HG03460 (cell line): Measurements from ENCODE around the gene CDH18.

Experiments
- ATAC-seq: cut with Tn5 transposase; IDR thresholded peaks from one replicate; pipeline ENCODE4 v1.9.1; 2021; ENCODE audit not compliant: unreplicated experiment

The CDH18 gene

DNA sequence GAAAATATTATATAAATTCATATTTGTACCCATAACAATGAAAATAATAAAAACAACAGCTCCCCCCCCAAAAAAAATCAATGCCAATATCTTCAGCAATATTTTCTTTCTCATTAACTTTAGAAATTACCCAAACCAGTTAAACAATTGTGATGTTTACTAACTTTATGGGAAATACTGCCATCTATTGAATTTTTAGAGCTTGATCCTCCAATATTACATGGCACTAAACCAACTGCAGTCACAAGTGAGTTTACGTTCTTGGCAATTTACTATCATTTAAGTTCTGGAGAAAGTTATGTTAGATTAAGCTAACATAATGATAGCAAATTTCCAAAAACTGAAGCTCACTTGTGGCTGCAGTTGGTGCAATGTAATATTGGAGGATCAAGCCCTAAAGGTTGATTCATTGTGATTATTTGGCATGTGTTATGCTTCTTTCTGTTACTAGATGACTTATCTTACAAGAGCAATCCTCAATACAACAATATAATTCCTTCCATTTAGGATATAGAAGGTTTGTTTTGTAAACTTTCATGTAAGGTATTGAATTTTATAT is 379.5 kb downstream of the CDH18 start:
- no peak for ATAC-seq

GRCh38 chr5:19605846-19606407 is 382.1 kb downstream of the CDH18 start:
- ATAC-seq: no peak

DNA sequence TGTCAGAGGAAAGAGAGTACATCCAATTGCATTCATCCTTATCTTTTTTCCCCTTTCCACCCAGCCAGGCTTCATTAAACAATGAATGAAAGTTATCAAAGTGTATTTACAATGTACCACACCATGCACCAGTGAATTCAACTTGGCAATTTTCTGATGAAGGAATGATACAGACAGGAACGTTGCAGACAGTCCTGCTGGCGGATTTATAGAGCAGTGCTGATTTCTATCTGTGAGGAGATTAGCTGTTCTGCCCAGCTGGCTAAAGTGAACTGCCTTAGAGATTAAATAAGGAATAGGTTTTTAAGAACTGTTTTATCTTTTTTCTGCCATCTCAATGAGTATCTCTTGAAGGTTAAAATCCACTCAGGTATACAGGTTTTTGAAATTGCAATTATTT is 403.9 kb downstream of the CDH18 start:
- ATAC-seq: no peak

DNA sequence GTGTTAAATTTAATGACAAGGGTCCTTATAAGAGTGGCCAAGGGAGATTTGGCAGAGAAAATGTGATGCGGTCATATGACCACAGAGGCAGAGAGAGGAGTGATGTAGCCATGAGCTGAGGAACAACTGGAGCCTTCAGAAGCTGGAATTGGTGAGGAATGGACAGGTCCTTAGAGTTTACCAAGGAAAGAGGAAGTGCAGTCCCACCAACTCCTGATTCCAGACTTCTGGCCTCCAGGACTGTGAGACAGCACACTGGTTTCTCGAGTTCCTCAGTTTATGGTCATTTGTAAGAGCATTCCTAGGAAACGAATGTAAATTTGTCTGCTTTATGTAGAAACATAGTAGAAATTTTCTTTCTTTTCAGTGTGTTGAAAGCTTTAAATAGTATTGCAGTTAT is 410.1 kb downstream of the CDH18 start:
- no peak for ATAC-seq

DNA sequence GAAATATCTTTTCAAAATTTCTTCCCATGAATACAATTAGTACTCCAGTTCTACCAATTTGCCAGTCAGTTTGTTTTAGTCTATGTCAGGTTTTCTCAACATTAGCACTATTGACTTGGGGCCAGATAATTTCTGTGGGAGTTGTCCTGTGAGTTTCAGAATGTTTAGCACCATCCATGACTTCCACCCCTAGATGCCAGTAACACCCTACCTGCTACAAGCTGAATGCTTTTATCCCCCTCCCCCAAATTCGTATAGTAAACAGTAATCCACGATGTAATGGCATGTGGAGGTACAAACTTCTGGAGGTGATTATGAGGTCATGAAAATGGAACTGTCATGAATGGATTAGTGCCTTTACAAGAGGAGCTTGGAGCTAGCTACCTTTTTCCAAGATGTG is 420.0 kb downstream of the CDH18 start:
- no peak for ATAC-seq

DNA sequence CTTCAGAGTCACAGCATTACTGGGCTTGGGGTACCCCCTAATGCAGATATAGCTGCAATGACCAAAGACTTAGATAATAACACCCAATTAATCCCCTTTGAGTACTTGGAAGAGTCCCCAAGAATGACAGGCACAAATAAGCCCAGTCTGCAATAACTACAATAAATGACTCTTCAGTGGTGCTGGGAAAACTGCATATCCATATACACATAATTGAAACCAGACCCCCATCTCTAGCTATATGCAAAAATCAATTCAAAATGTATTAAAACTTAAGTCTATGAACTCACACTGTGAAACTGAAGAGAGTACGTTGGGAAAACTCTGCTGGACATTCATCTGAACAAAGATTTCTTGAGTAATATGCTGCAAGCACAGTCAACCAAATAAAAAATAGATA is 422.5 kb downstream of the CDH18 start:
- no peak for ATAC-seq

GRCh38 chr5:19564036-19564435 is 424.0 kb downstream of the CDH18 start:
- no peak for ATAC-seq

- no peak for ATAC-seq
Observed at GRCh38 chr5:19555876-19556275, 432.1 kb downstream of the CDH18 start.

DNA sequence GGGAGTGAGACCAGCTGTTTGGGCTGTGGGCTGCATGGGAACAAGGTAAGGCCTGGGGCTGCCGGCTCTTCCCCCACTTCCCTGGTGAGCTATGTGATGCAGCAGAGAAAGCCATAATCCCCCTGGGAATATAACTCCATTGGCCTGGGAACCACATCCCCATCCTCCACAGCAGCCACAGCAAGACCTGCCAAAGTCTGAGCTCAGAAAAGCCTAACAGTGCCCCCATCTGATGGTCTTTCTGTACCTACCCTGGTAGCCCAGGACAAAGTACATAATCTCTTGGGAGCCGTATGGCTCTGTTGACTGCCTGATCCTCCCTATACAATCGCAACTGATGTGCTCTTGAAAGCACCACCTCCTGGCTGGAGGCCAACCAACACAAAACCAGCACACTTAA is 432.6 kb downstream of the CDH18 start:
- no peak for ATAC-seq

DNA sequence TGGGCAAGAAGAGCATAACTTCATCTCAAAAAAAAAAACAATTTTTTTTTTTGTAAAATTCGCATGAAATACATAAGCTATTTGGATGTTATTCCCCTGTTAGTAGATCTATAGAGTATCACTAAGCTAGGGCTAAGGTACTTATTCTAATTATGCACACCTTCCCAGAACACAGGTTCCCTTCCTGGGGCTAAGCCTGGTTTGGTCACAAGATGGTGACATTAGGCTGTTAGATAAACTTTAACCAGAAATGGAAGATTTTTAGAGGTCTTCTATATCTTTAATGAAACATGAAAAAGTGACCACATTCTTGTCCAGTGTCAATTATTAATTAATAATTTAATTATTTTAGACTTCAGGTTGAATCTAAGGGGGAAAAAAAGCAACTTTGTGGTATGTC is 433.5 kb downstream of the CDH18 start:
- ATAC-seq: no peak

DNA sequence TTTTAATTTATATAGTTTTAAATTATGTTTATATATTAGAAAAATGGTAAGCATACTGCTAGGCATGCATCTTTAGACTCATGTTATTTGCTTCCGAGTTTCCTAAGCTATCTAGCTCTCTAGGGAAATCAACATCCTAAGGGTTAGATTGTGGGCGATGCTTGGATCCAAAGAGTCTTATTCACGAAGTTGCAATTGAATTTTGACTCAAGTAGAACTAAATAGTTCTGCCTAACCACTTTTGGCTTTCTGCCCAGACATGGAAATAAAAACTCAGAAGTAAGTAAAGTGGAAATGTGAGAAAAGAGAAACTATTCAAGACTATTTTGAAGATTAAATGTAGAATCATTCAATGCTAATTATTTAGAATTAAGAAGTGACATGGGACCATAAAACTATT is 440.4 kb downstream of the CDH18 start:
- no peak for ATAC-seq

DNA sequence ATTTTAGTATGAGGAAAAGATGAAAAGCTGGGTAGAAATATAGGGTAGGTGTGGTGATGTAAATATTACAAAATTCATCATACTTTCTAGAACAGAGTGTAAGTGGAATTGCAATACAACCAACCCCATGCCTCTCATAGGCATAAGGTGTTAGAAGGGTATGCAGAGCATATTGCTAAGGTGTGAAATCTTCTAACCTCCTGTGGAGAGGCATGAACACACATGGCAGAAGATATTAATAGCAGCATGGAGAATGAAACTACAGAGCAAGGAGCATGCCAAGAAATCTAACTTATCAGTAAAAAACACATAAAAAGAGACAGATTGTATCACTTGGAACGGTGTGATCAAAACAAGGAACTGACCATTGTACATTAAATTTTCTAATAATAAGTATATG is 441.5 kb downstream of the CDH18 start:
- no peak for ATAC-seq

DNA sequence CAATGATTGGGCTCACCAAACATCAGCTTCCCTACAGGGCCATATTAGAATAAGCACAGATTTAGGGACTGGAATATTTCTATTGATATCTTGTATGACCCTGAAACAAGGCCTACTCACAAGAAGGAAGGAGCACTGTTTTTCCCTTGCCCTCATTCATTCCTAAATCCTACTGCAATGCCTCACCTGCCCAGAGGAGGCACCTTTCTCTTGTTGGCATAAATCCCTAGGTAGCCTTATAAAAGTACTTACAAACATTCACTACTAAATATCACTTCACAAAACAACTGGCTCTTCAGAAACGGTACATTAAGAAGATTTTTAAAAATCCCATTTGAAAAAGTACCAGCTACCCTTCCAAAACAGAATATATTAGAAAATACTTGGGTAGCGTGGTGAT is 449.4 kb downstream of the CDH18 start:
- no peak for ATAC-seq

DNA sequence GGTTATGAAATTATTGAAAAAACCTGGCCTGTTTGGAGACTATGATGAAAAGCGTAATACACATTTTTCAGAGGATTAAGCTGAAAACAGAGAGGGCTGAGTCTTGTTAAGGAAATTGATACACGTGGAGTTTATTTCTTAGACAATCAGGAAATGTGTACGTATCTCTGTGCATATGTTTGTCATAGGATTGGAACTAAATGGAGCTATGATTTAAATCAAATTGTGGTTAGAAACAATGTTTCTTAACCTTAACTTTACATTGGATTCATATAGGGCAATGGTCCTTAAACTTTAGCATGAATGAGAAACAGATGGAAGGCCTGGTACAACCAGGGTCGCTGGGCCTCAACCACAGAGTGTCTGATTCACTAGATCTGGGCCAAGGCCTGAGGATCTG is 451.6 kb downstream of the CDH18 start:
- ATAC-seq: no peak

DNA sequence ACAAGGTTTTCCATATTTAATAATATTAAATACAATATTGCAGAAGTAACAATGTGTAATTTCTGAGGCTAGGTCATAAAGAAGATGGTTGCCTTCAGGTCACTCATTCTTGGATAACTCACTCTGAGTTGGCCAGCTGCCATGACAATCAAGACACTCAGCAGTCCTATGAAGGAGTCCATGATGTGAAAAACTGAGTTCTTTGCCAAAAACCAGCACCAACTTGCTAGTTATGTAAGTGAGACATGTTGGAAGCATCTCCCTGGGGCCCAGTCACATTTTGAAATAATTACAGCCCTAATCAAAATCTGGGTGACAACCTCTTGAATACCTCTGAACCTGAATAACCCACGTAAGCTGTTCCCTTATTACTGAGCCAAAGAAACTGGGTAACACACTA is 453.2 kb downstream of the CDH18 start:
- no peak for ATAC-seq

- no peak for ATAC-seq
Observed at GRCh38 chr5:19532936-19533335, 455.1 kb downstream of the CDH18 start.

- ATAC-seq: no peak
Observed at GRCh38 chr5:19531374-19531952, 456.5 kb downstream of the CDH18 start.

DNA sequence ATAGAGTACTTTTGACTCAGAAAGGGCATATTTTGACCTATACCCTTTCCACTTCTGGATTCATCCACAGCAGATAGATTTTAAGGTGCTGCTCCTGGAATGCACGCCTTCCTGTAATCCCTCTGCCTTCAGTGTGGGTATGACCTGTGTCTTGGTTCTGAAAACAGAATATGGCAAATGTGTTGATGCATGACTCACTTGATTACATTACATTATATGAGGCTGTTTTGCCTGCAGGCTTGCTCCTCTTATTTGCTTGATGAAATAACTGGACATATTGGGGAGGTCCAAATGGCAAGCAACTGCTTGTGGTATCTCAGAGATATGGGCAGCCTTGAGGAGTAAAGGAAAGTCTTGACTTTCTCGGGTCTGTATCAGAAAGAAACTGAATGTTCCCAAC is 468.6 kb downstream of the CDH18 start:
- no peak for ATAC-seq

DNA sequence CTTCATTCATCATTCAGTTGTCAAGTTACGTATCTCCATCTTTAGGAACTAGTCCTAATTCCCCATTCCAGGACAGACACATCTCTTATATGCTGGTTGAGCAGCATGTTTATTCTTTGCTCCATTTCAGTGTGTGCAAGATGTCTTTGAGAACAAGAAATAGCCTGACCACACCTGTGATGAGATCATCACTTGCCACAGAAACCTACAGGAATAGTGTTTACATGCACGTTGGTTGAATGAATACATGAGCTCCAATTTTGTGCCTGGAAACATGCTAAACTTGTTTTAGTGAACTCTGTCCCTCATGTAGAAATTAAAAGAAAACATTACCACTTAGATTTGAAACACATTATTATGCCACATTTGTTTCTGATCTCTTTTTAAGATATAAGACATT is 489.1 kb downstream of the CDH18 start:
- ATAC-seq: no peak

- ATAC-seq: no peak
Observed at GRCh38 chr5:19497229-19497815, 490.7 kb downstream of the CDH18 start.

- ATAC-seq: no peak
Observed at GRCh38 chr5:19496056-19496455, 491.9 kb downstream of the CDH18 start.

- no peak for ATAC-seq
Observed at GRCh38 chr5:19492861-19493260, 495.1 kb downstream of the CDH18 start.

DNA sequence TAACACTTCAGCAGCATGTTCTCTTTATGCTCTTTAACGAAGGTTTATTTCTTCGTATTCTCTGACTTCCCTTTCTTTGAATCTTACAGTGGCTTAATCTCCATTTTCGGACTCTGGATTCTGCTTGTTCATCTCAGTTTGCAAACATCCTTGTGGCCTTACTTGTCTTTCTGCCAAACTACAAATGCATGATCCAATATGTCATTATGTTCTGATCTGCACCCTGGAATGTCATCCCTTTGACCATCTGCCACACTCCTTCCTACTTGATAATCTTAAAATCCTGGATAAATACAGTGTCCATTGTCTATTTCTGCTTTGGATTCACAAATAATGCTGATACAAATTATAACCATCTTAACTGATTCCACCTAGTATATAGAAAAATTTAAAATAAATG is 499.2 kb downstream of the CDH18 start:
- ATAC-seq: no peak
